Thymus (tissue), 11 donors: ENCODE measurements around the gene NIFK. TPM values are rescaled to one million over a fixed set of nuclear protein-coding genes. Genes with fewer than 3 reads are reported as not detected.
"Not testable (repeated sequence)": the region's sequence is repeated elsewhere in the genome, so short reads cannot be mapped to it uniquely, and the experiment has no call there.

Source experiments
- DNase-seq, 9 donors: peaks; one replicate each; pipeline ENCODE4 v3.0.0-alpha.2; 2013; ENCODE audit warnings: low spot score in 9 of 9, low read depth in 6 of 9, missing footprints in 1 of 9
- H3K27ac ChIP-seq, 2 donors: one replicate each; pipeline ENCODE4 v1.5.1; 2013; ENCODE audit warnings: control low read depth in 1 of 2, low read depth in 1 of 2, low read length in 1 of 2, mild to moderate bottlenecking in 1 of 2, moderate library complexity in 1 of 2
- H3K27me3 ChIP-seq, 2 donors: one replicate each; pipeline ENCODE4 v1.5.1; 2013; ENCODE audit warnings: low read length in 1 of 2; ENCODE audit not compliant: control insufficient read depth in 2 of 2, insufficient read depth in 1 of 2
- H3K36me3 ChIP-seq, 2 donors: one replicate each; pipeline ENCODE4 v1.5.1; 2013; ENCODE audit warnings: low read length in 1 of 2, mild to moderate bottlenecking in 1 of 2, moderate library complexity in 1 of 2; ENCODE audit not compliant: control insufficient read depth in 2 of 2, insufficient read depth in 2 of 2
- H3K4me1 ChIP-seq, 2 donors: one replicate each; pipeline ENCODE4 v1.5.1; 2013; ENCODE audit warnings: low read length in 2 of 2; ENCODE audit not compliant: control insufficient read depth in 2 of 2, insufficient read depth in 2 of 2
- H3K4me3 ChIP-seq, 2 donors: one replicate each; pipeline ENCODE4 v1.5.1; 2013; ENCODE audit warnings: low read length in 2 of 2, control low read depth in 1 of 2, mild to moderate bottlenecking in 1 of 2
- H3K9me3 ChIP-seq, 2 donors: one replicate each; pipeline ENCODE4 v1.5.1; 2013; ENCODE audit warnings: low read length in 1 of 2, mild to moderate bottlenecking in 1 of 2; ENCODE audit not compliant: control insufficient read depth in 2 of 2, insufficient read depth in 1 of 2
- WGBS: extraction: QIAGEN DNeasy Blood & Tissue Kit; methylation state at CpG from one replicate; pipeline ENCODE4 v1.1.7; 2013; 5-methylcytosine and 5-hydroxymethylcytosine counted together
- polyA plus RNA-seq: library from polyadenylated mRNA; stranded (reverse); fragments of 200-250 nt; gene quantifications from one replicate; pipeline ENCODE4 v1.2.3, GENCODE V29; 2013
- total RNA-seq: library from RNA; stranded (reverse); fragments of 120-200 nt; gene quantifications from one replicate; pipeline ENCODE4 v1.2.4, GENCODE V29; 2013
- donor health status: healthy.

Gene NIFK
- total and polyA plus RNA-seq, 2 donors, result 74.4 to 75.4 TPM

DNA sequence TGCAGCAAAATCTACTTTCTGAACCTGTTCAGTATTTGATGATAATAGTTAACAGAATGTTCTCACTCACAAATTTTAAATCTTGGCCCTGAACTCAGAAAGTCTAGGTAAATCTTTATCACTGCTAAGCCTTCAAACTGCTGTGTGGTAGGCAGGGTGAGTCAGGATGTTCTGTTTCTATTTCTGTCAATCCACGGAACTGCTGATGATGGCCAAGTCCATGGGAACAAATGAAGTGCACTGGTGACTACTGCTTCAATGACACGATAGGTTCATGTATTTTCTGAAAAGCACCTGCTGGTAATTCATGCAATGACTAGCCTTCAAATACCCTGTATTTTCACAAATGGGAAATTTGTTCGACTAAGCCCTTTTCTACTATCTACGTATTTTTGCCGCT lies 14.2 kb downstream of the NIFK start:
- 94% methylated on average over 5 of the region's 5 CpGs for WGBS
- Histone ChIP-seq H3K36me3 (peaks cover 10 to 15% of the 10 kb centered on the region in 2 donors), H3K4me1 (no peaks in the 10 kb centered on the region), H3K4me3 (no peak overlapping the region), H3K27me3 (no peaks in the 10 kb centered on the region), H3K9me3 (no peaks in the 10 kb centered on the region), H3K27ac (no peak overlapping the region)
- no peak for DNase-seq

DNA sequence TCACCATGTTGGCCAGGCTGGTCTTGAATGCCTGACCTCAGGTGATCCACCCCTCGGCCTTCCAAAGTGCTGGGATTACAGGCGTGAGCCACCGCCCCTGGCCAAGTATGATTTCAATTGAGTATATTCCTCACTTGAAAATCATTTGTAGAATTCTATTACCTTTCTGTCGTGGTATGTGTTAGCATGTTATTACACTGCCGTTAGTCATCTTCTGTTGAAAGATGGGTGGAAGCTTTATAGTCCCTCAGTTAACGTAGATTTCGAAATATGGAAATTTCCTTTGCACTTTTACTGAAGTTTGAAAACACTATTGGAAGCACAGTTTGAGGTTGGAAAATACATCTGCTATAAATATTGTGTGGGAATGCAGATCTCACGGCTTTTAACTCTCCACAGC lies 14.7 kb downstream of the NIFK start:
- DNase-seq, result no peak
- peaks cover 6 to 9% of the 10 kb centered on the region in 2 donors for H3K36me3 ChIP-seq
- no peaks in the 10 kb centered on the region for H3K9me3 ChIP-seq
- no peak overlapping the region for H3K27ac ChIP-seq
- 94% methylated on average over 8 of the region's 8 CpGs for WGBS
- H3K4me3 ChIP-seq, result no peak overlapping the region
- no peaks in the 10 kb centered on the region for H3K4me1 ChIP-seq
- no peaks in the 10 kb centered on the region for H3K27me3 ChIP-seq

DNA sequence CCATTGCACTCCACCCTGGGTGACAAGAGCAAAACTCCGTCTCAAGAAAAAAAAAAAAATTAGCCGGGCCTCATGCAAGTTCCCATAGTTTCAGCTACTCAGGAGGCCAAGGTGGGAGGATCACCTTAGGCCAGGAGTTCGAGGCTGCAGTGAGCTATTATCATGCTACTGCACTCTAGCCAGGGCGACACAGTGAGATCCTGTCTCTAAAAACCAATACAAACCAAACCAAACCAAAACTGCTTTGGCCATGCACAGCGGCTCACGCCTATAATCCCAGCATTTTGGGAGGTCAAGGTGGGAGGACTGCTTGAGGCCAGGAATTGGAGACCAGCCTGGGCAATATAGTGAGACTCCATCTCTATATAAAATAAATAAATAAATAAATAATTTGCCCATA lies 19.1 kb downstream of the NIFK start:
- Histone ChIP-seq H3K36me3 (no peaks in the 10 kb centered on the region), H3K27ac (no peak overlapping the region), H3K4me1 (no peaks in the 10 kb centered on the region), H3K9me3 (no peaks in the 10 kb centered on the region), H3K27me3 (no peaks in the 10 kb centered on the region), H3K4me3 (no peak overlapping the region)
- DNase-seq, result no peak
- WGBS, result 98% methylated on average over 6 of the region's 6 CpGs

DNA sequence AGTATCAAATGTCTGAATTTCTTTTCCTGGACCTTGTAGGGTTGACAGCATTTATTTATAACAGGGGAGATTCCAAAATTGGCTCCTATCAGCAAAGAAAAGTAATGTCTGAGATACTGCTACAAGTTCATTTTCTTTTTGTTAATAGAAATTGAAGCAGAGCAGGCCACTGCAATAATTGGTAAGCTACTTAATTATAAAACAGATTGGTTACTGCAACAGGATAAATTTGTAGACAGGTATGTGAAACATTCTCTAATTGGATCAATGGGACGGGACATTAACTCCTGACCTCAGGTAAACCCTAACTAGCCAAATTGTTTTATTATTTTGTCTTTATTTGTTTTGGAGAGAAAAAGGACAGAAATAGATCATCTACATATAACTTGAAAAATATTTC lies 20.5 kb downstream of the NIFK start:
- WGBS, result 94% methylated on average over 1 of the region's 1 CpG
- Histone ChIP-seq H3K4me1 (no peaks in the 10 kb centered on the region), H3K27me3 (no peaks in the 10 kb centered on the region), H3K27ac (no peak overlapping the region), H3K4me3 (no peak overlapping the region), H3K36me3 (no peaks in the 10 kb centered on the region), H3K9me3 (no peaks in the 10 kb centered on the region)
- no peak for DNase-seq

DNA sequence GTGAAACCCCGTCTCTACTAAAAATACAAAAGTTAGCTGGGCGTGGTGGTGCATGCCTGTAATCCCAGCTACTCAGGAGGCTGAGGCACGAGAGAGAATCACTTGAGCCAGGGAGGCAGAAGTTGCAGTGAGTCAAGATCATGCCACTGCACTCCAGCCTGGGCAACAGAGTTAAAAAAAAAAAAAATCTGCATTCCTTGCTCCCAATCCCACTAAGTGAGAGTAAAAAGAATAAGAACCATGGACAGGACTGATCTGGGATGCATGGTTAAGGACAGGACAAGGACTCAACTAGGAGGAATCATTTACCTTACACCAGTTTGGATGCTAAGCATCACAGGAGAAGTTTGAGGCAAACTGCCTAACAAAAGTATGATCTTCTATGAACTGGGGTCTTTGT lies 25.2 kb downstream of the NIFK start:
- not testable (repeated sequence) for H3K36me3 ChIP-seq, DNase-seq, H3K27me3 ChIP-seq, H3K4me1 ChIP-seq, H3K27ac ChIP-seq, H3K4me3 ChIP-seq, H3K9me3 ChIP-seq
- 90% methylated on average over 2 of the region's 3 CpGs for WGBS

DNA sequence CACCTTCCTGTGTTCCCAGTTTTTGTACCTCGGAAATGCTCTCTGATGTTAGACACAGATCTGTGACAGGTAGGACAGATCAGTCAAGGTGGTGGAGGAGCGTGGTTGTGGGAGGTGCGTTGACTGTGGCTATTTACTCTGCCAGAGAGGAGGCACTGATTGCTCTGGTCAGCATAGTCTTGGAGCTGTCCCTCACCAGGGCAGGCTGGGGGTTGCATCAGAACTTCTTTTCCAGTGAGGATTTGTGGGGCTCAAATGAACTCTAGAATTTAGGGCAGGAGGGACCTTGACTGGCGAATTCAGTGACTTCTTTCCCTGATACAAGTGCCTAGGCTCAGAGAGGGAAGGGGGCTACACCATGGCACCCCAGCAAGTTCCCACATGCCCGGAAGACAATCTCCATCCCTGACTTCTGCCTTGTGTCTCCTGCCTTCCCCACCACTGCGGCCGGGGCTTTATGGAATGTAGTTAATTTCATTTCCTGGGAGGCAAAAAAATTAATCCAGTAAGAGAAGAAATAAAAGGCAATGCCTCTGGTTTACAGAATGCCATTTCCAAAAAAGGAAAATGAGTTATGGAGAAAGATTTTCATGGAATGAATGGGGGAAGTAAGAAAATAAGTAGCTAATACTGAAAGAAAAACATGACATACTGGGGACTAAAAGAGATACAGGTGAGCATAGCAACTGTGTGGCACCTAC lies 26.1 kb downstream of the NIFK start:
- Histone ChIP-seq H3K27me3 (no peaks in the 10 kb centered on the region), H3K9me3 (no peaks in the 10 kb centered on the region), H3K36me3 (no peaks in the 10 kb centered on the region), H3K4me3 (no peak overlapping the region), H3K27ac (no peak overlapping the region), H3K4me1 (peaks cover 0 to 4% of the 10 kb centered on the region in 2 donors)
- WGBS, result 96% methylated on average over 7 of the region's 7 CpGs
- DNase-seq, result no peak

DNA sequence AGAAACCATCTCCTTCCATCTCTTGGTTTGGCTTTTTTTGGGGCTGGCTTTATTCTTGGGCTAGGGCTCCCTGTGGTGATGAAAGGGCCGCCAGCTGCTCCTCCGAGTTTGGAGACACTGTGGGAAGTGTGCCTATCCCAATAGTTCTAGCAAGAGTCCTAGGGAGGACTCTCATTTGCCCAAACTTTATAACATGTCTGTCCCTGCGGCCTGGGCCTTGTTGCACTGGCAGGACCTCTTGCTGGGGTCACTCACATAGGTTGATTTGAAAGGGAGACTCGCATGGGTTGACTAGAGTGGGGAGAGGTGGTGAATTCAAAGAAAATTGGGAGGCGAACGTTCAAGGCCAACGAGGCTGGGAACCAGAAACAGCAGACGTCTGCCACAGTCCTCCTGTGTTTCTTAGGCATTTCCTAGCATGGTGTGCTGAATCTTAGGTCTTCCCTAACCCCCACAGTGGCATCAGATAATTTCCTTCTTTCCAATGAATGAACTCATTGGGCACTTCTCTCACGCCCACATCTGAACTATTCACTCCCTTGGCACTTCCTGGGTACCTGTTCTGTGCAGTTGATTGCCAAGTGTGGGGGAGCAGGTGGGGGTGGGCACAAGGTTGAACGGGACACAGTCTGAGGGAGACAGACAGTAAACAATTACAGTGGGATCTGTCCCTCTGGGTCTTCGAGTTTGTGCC lies 26.8 kb downstream of the NIFK start:
- no peaks in the 10 kb centered on the region for H3K36me3 ChIP-seq
- H3K9me3 ChIP-seq, result no peaks in the 10 kb centered on the region
- H3K4me1 ChIP-seq, result peaks cover 0 to 4% of the 10 kb centered on the region in 2 donors
- 95% methylated on average over 11 of the region's 11 CpGs for WGBS
- H3K27ac ChIP-seq, result no peak overlapping the region
- H3K27me3 ChIP-seq, result no peaks in the 10 kb centered on the region
- no peak for DNase-seq
- H3K4me3 ChIP-seq, result no peak overlapping the region

DNA sequence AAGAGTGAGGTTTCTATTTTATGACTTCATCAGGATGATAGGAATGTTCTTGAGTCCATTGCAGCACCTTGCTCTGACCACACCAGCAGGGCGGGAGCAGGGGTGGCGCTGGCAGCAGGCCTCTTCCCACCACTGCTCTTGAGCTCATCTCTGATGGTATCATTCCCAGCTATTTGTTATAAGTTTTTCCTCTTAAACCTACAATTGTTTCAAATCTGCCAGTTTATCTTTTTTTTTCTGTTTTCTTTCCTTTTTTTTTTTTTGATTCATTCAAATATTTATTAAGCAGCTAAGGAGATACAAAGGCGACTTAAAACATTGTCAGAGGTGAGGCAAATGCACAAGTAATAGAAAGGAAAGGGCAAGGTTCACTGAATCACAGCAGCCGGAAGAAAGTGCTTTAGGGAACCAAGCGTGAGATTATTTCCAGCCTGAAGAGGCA lies 28.7 kb downstream of the NIFK start:
- WGBS, result 96% methylated on average over 5 of the region's 5 CpGs
- Histone ChIP-seq H3K36me3 (no peaks in the 10 kb centered on the region), H3K27me3 (no peaks in the 10 kb centered on the region), H3K27ac (no peak overlapping the region), H3K9me3 (no peaks in the 10 kb centered on the region), H3K4me3 (no peak overlapping the region), H3K4me1 (peaks cover 0 to 4% of the 10 kb centered on the region in 2 donors)
- DNase-seq, result no peak

DNA sequence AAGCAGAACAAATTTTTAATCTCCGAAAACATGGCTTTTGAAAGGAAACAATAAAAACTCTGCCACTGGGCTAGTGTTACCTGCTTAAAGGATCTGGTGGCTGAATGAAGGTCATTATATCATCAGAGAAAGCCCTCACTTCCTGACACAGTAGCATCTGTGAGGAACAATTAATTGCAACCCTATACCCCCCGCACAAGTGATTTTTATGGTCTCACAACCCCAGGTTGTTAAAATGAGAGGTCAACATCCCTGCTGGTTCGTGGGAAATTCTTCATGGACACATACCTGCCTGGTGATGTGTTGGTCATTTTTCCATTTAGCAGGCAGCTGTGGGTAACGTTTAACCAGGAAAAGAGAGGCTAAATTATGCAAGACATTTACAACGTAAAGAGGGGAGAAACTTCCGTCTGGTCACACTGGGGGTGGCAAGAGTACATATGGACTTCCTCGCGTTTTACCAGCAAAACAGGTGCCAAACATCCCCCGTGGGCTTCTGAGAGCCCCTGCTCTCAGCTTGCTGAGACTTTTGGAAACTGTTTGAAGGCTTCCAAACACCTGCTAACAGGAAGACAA lies 29.2 kb downstream of the NIFK start:
- no peak overlapping the region for H3K27ac ChIP-seq
- H3K9me3 ChIP-seq, result no peaks in the 10 kb centered on the region
- H3K4me3 ChIP-seq, result no peak overlapping the region
- H3K36me3 ChIP-seq, result no peaks in the 10 kb centered on the region
- no peak for DNase-seq
- WGBS, result 73% methylated on average over 9 of the region's 9 CpGs
- peaks cover 0 to 4% of the 10 kb centered on the region in 2 donors for H3K4me1 ChIP-seq
- H3K27me3 ChIP-seq, result no peaks in the 10 kb centered on the region
